ENCODE data around the gene VAMP8. TPM values are rescaled to one million over a fixed set of nuclear protein-coding genes. Genes with fewer than 3 reads are reported as not detected.

VAMP8 gene
- total RNA-seq, 2 donors from 2014 or later = 80.4 to 146 TPM

- no peaks in the 10 kb centered on the region for H3K27me3 ChIP-seq (ENCODE audit: control insufficient read depth, insufficient read depth, low read length, poor library complexity, severe bottlenecking)
- TF ChIP-seq CTCF (conservative IDR thresholded peaks at IDR 0.05) = no peak
- no peaks in the 10 kb centered on the region for H3K4me1 ChIP-seq (ENCODE audit: control insufficient read depth, insufficient read depth, low read length)
- peaks cover 89% of the 10 kb centered on the region for H3K36me3 ChIP-seq (ENCODE audit: control insufficient read depth, insufficient read depth, low read length)
- Mint-ChIP-seq H3K27me3 (ENCODE audit: insufficient read depth) (no peaks in the 10 kb centered on the region), H3K36me3 (ENCODE audit: low read depth) (peaks cover 87% of the 10 kb centered on the region), H3K4me3 (no peak overlapping the region), H3K4me1 (peaks cover 6% of the 10 kb centered on the region), H3K9me3 (no peaks in the 10 kb centered on the region), H3K27ac (no peak overlapping the region)
- H3K27ac ChIP-seq (ENCODE audit: low read depth, low read length) = no peak overlapping the region
- no peak overlapping the region for H3K4me3 ChIP-seq (ENCODE audit: low read length)
- H3K9ac ChIP-seq (ENCODE audit: extremely low read depth, low read length, poor library complexity, severe bottlenecking) = no peak overlapping the region
- no peaks in the 10 kb centered on the region for H3K9me3 ChIP-seq (ENCODE audit: control insufficient read depth, low read length)
- WGBS, 2 experiments (ENCODE audit: insufficient coverage in 1 of 2, insufficient read length in 1 of 2) = 83 to 85% methylated on average over 4 to 6 of the region's 6 CpGs
- DNase-seq = no peak
These were observed 24.2 kb upstream of the VAMP8 start for GRCh38 chr2:85553184-85553583.

- no peaks in the 10 kb centered on the region for H3K9me3 ChIP-seq (ENCODE audit: control insufficient read depth, low read length)
These were observed 22.3 kb upstream of the VAMP8 start for GRCh38 chr2:85554980-85555612.

GRCh38 chr2:85557130-85557529 lies 20.3 kb upstream of the VAMP8 start:
- no peaks in the 10 kb centered on the region for H3K4me1 ChIP-seq (ENCODE audit: control insufficient read depth, insufficient read depth, low read length)
- Mint-ChIP-seq H3K4me3 (no peak overlapping the region), H3K36me3 (ENCODE audit: low read depth) (peaks cover 61% of the 10 kb centered on the region), H3K9me3 (no peaks in the 10 kb centered on the region), H3K27me3 (ENCODE audit: insufficient read depth) (no peaks in the 10 kb centered on the region), H3K27ac (no peak overlapping the region), H3K4me1 (peaks cover 11% of the 10 kb centered on the region)
- H3K4me3 ChIP-seq (ENCODE audit: low read length) = no peak overlapping the region
- no peaks in the 10 kb centered on the region for H3K9me3 ChIP-seq (ENCODE audit: control insufficient read depth, low read length)
- H3K27me3 ChIP-seq (ENCODE audit: control insufficient read depth, insufficient read depth, low read length, poor library complexity, severe bottlenecking) = no peaks in the 10 kb centered on the region
- no peak overlapping the region for H3K27ac ChIP-seq (ENCODE audit: low read depth, low read length)
- no peak for TF ChIP-seq CTCF (conservative IDR thresholded peaks at IDR 0.05)
- DNase-seq = no peak
- H3K9ac ChIP-seq (ENCODE audit: extremely low read depth, low read length, poor library complexity, severe bottlenecking) = no peak overlapping the region
- H3K36me3 ChIP-seq (ENCODE audit: control insufficient read depth, insufficient read depth, low read length) = peaks cover 61% of the 10 kb centered on the region
- WGBS, 2 experiments (ENCODE audit: insufficient coverage in 1 of 2, insufficient read length in 1 of 2) = 75 to 94% methylated on average over 3 to 5 of the region's 5 CpGs

More at GRCh38 chr2:85554980-85555612, 22.3 kb upstream of the VAMP8 start:
- no peaks in the 10 kb centered on the region for H3K9me3 Mint-ChIP-seq
- TF ChIP-seq CTCF (conservative IDR thresholded peaks at IDR 0.05) = no peak
- H3K4me3 Mint-ChIP-seq = no peak overlapping the region
- no peaks in the 10 kb centered on the region for H3K27me3 ChIP-seq (ENCODE audit: control insufficient read depth, insufficient read depth, low read length, poor library complexity, severe bottlenecking)
- WGBS, 2 experiments (ENCODE audit: insufficient coverage in 1 of 2, insufficient read length in 1 of 2) = 85% methylated on average over 3 of the region's 3 CpGs; no CpG with 5 or more reads in 1 of the 2 experiments
- H3K4me1 Mint-ChIP-seq = peaks cover 9% of the 10 kb centered on the region
- DNase-seq = no peak
- H3K27ac Mint-ChIP-seq = no peak overlapping the region
- no peak overlapping the region for H3K27ac ChIP-seq (ENCODE audit: low read depth, low read length)
- peaks cover 81% of the 10 kb centered on the region for H3K36me3 Mint-ChIP-seq (ENCODE audit: low read depth)
- no peak overlapping the region for H3K4me3 ChIP-seq (ENCODE audit: low read length)
- no peak overlapping the region for H3K9ac ChIP-seq (ENCODE audit: extremely low read depth, low read length, poor library complexity, severe bottlenecking)
- H3K4me1 ChIP-seq (ENCODE audit: control insufficient read depth, insufficient read depth, low read length) = no peaks in the 10 kb centered on the region
- H3K36me3 ChIP-seq (ENCODE audit: control insufficient read depth, insufficient read depth, low read length) = peaks cover 80% of the 10 kb centered on the region
- H3K27me3 Mint-ChIP-seq (ENCODE audit: insufficient read depth) = no peaks in the 10 kb centered on the region

Data from endodermal cell (in vitro differentiated cells).